HepG2 (cell line): Measurements from ENCODE around the gene CCDC28A. TPM values are rescaled to one million over a fixed set of nuclear protein-coding genes. Genes with fewer than 3 reads are reported as not detected.

ENCODE experiments used
- ATF7 ChIP-seq, 2 experiments: fragments of 450-650 bp in 1 of 2; sonication (generic) in 1 of 2; formaldehyde crosslinking in 1 of 2; IDR thresholded peaks; 2 replicates each; pipeline versions ENCODE4 v1.4.0 to v1.6.1; 2016 to 2020; ENCODE audit warnings: antibody characterized with exemption in 1 of 2, mild to moderate bottlenecking in 1 of 2, missing genetic modification reagents in 1 of 2
- ELF4 ChIP-seq: sonication (generic); formaldehyde crosslinking; IDR thresholded peaks from 2 replicates; pipeline ENCODE4 v1.5.0; 2020; ENCODE audit warnings: missing genetic modification reagents, mild to moderate bottlenecking, moderate library complexity, borderline replicate concordance
- FOSL2 ChIP-seq: sonication (generic); formaldehyde crosslinking; IDR thresholded peaks from 2 replicates; pipeline ENCODE4 v1.4.0; 2020; ENCODE audit warnings: missing genetic modification reagents
- FOXA1 ChIP-seq, 2 experiments: fragments of 450-650 bp in 1 of 2; sonication (generic) in 1 of 2; formaldehyde crosslinking in 1 of 2; IDR thresholded peaks; 2 replicates each; pipeline versions ENCODE4 v1.4.0 to v1.6.1; 2016 to 2020; ENCODE audit warnings: missing genetic modification reagents in 1 of 2
- HOXA5 ChIP-seq: sonication (generic); formaldehyde crosslinking; IDR thresholded peaks from 2 replicates; pipeline ENCODE4 v1.4.0; 2020; ENCODE audit warnings: missing genetic modification reagents
- KAT7 ChIP-seq: IDR thresholded peaks from 2 replicates; pipeline ENCODE4 v1.6.1; 2018; ENCODE audit warnings: borderline replicate concordance, missing compliant biosample characterization
- KDM2A ChIP-seq: sonication (generic); formaldehyde crosslinking; IDR thresholded peaks from 2 replicates; pipeline ENCODE4 v1.4.0; 2020; ENCODE audit warnings: low read depth, missing genetic modification reagents, borderline replicate concordance
- LCORL ChIP-seq, 2 experiments: fragments of 450-650 bp in 1 of 2; sonication (generic) in 1 of 2; formaldehyde crosslinking in 1 of 2; IDR thresholded peaks; 2 replicates each; pipeline versions ENCODE4 v1.5.0 to v1.6.1; 2017 to 2020; ENCODE audit warnings: antibody characterized with exemption in 1 of 2, missing genetic modification reagents in 1 of 2
- MAFF ChIP-seq: IDR thresholded peaks from 2 replicates; pipeline ENCODE4 v1.6.1; 2011; ENCODE audit warnings: low read depth, low read length, improper control_type of control experiment
- MXD4 ChIP-seq: IDR thresholded peaks from 2 replicates; pipeline ENCODE4 v1.6.1; 2016; ENCODE audit warnings: mild to moderate bottlenecking, missing biosample characterization, missing genetic modification reagents
- NR3C1 ChIP-seq: sonication (generic); formaldehyde crosslinking; IDR thresholded peaks from 2 replicates; pipeline ENCODE4 v1.4.0; 2020; ENCODE audit warnings: missing genetic modification reagents
- POGZ ChIP-seq: sonication (generic); formaldehyde crosslinking; IDR thresholded peaks from 2 replicates; pipeline ENCODE4 v1.4.0; 2020; ENCODE audit warnings: mild to moderate bottlenecking, missing genetic modification reagents
- REL ChIP-seq: sonication (generic); formaldehyde crosslinking; conservative IDR thresholded peaks from 2 replicates; pipeline ENCODE4 v1.8.0; 2022; ENCODE audit warnings: mild to moderate bottlenecking, missing genetic modification reagents, moderate library complexity
- ZNF235 ChIP-seq: sonication (generic); formaldehyde crosslinking; IDR thresholded peaks from 2 replicates; pipeline ENCODE4 v1.8.1; 2023; ENCODE audit warnings: mild to moderate bottlenecking, missing genetic modification reagents, borderline replicate concordance
- ZNF333 ChIP-seq: sonication (generic); formaldehyde crosslinking; IDR thresholded peaks from 2 replicates; pipeline ENCODE4 v1.4.0; 2020; ENCODE audit warnings: mild to moderate bottlenecking, missing genetic modification reagents, borderline replicate concordance
- ZNF446 ChIP-seq: sonication (generic); formaldehyde crosslinking; IDR thresholded peaks from 2 replicates; pipeline ENCODE4 v1.5.0; 2020; ENCODE audit warnings: mild to moderate bottlenecking, missing genetic modification reagents
- ZNF451 ChIP-seq: sonication (generic); formaldehyde crosslinking; IDR thresholded peaks from 2 replicates; pipeline ENCODE4 v1.5.0; 2020; ENCODE audit warnings: mild to moderate bottlenecking, missing genetic modification reagents
- ZNF772 ChIP-seq: sonication (generic); formaldehyde crosslinking; IDR thresholded peaks from 2 replicates; pipeline ENCODE4 v1.5.0; 2020; ENCODE audit warnings: mild to moderate bottlenecking, missing genetic modification reagents
- ZSCAN20 ChIP-seq: sonication (generic); formaldehyde crosslinking; IDR thresholded peaks from 2 replicates; pipeline ENCODE4 v1.4.0; 2020; ENCODE audit warnings: missing genetic modification reagents, mild to moderate bottlenecking, borderline replicate concordance
- polyA plus RNA-seq, 8 experiments: library from polyadenylated mRNA; depleted of rRNA in 3 of 8; stranded (reverse) in 7 of 8; unstranded in 1 of 8; fragments of >200 nt; fragmentation: Illumina TruSeq in 4 of 8; extraction: Trizol in 4 of 8; gene quantifications; 2 replicates each; pipeline versions ENCODE4 v1.2.1 to v1.2.3, GENCODE V29; 2011 to 2016; ENCODE audit warnings: low read depth in 4 of 8, missing spikeins in 1 of 8, mixed read lengths in 1 of 8; ENCODE audit not compliant: insufficient read depth in 1 of 8
- total RNA-seq, 5 experiments: library from RNA; depleted of rRNA; stranded (reverse); fragments of >200 nt; fragmentation: Illumina TruSeq; extraction: Trizol; gene quantifications; 2 replicates each; pipeline ENCODE4 v1.2.3, GENCODE V29; 2016; ENCODE audit warnings: low read depth in 1 of 5
- TF ChIP-seq, protein P1 (sequence below): IDR thresholded peaks from 2 replicates; pipeline ENCODE4 v1.4.0; 2020; ENCODE audit warnings: mild to moderate bottlenecking, missing genetic modification reagents
- TF ChIP-seq, protein P2 (sequence below): sonication (generic); formaldehyde crosslinking; IDR thresholded peaks from 2 replicates; pipeline ENCODE4 v1.4.0; 2020; ENCODE audit warnings: missing genetic modification reagents, mild to moderate bottlenecking, borderline replicate concordance
- TF ChIP-seq, protein P3 (sequence below): sonication (generic); formaldehyde crosslinking; IDR thresholded peaks from 2 replicates; pipeline ENCODE4 v1.5.1; 2020; ENCODE audit warnings: missing genetic modification reagents, mild to moderate bottlenecking, borderline replicate concordance

The CCDC28A gene
- total and polyA plus RNA-seq, 2 of the 13 experiments (the other 11 are each of a cell fraction or from before 2014, with no cell fraction given) = 15.8 TPM

DNA sequence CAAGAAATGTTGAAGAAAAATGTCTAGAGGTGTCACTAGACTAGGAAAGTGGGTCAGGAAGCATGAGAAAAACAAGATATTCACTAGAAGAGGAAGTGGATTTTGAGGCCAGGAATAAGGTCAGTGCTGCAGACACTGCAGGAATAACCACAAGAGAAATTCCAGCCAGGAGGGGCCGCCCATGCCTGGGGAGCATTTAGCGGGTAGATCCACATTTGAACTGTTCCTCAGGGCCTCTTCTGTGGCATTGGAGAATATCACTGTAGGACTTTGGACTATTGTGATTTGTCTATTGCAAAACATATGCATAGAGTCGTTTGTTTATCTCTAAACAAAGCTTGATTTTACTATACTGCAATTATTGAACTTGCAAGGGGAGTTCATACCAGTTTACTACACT is 49.6 kb upstream of the CCDC28A start (continued):
- TF ChIP-seq, protein P1, sequence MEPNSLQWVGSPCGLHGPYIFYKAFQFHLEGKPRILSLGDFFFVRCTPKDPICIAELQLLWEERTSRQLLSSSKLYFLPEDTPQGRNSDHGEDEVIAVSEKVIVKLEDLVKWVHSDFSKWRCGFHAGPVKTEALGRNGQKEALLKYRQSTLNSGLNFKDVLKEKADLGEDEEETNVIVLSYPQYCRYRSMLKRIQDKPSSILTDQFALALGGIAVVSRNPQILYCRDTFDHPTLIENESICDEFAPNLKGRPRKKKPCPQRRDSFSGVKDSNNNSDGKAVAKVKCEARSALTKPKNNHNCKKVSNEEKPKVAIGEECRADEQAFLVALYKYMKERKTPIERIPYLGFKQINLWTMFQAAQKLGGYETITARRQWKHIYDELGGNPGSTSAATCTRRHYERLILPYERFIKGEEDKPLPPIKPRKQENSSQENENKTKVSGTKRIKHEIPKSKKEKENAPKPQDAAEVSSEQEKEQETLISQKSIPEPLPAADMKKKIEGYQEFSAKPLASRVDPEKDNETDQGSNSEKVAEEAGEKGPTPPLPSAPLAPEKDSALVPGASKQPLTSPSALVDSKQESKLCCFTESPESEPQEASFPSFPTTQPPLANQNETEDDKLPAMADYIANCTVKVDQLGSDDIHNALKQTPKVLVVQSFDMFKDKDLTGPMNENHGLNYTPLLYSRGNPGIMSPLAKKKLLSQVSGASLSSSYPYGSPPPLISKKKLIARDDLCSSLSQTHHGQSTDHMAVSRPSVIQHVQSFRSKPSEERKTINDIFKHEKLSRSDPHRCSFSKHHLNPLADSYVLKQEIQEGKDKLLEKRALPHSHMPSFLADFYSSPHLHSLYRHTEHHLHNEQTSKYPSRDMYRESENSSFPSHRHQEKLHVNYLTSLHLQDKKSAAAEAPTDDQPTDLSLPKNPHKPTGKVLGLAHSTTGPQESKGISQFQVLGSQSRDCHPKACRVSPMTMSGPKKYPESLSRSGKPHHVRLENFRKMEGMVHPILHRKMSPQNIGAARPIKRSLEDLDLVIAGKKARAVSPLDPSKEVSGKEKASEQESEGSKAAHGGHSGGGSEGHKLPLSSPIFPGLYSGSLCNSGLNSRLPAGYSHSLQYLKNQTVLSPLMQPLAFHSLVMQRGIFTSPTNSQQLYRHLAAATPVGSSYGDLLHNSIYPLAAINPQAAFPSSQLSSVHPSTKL (CRISPR knock-in tag) = peak; percentile 44
- TF ChIP-seq ELF4 (no peak), FOXA1 (IDR thresholded peaks at IDR 0.05) (no peak), FOXA1 (CRISPR knock-in tag; IDR thresholded peaks at IDR 0.05) (no peak), ZNF333 (CRISPR knock-in tag) (no peak), ZSCAN20 (no peak), REL (CRISPR knock-in tag) (no peak), KDM2A (CRISPR knock-in tag) (no peak), ZNF451 (CRISPR knock-in tag) (no peak), ZNF235 (CRISPR knock-in tag) (no peak), ZNF772 (CRISPR knock-in tag) (no peak), NR3C1 (CRISPR knock-in tag) (no peak), HOXA5 (CRISPR knock-in tag) (no peak), ZNF446 (no peak), MXD4 (CRISPR knock-in tag) (0 out of 2 replicates have a peak, but pooled peaks have one; percentile 22), KAT7 (no peak), POGZ (CRISPR knock-in tag) (no peak), LCORL (IDR thresholded peaks at IDR 0.05) (no peak), LCORL (CRISPR knock-in tag; IDR thresholded peaks at IDR 0.05) (0 out of 2 replicates have a peak, but pooled peaks have one; percentile 26), FOSL2 (CRISPR knock-in tag) (0 out of 2 replicates have a peak, but pooled peaks have one; percentile 13), ATF7 (IDR thresholded peaks at IDR 0.05) (no peak), ATF7 (CRISPR knock-in tag; IDR thresholded peaks at IDR 0.05) (no peak), MAFF (no peak)
- TF ChIP-seq, protein P2, sequence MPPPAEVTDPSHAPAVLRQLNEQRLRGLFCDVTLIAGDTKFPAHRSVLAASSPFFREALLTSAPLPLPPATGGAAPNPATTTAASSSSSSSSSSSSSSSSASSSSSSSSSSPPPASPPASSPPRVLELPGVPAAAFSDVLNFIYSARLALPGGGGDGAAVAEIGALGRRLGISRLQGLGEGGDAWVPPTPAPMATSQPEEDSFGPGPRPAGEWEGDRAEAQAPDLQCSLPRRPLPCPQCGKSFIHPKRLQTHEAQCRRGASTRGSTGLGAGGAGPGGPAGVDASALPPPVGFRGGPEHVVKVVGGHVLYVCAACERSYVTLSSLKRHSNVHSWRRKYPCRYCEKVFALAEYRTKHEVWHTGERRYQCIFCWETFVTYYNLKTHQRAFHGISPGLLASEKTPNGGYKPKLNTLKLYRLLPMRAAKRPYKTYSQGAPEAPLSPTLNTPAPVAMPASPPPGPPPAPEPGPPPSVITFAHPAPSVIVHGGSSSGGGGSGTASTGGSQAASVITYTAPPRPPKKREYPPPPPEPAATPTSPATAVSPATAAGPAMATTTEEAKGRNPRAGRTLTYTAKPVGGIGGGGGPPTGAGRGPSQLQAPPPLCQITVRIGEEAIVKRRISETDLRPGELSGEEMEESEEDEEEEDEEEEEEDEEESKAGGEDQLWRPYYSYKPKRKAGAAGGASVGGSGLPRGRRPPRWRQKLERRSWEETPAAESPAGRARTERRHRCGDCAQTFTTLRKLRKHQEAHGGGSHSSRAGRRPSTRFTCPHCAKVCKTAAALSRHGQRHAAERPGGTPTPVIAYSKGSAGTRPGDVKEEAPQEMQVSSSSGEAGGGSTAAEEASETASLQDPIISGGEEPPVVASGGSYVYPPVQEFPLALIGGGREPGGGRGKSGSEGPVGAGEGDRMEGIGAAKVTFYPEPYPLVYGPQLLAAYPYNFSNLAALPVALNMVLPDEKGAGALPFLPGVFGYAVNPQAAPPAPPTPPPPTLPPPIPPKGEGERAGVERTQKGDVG (CRISPR knock-in tag) = no peak
- TF ChIP-seq, protein P3, sequence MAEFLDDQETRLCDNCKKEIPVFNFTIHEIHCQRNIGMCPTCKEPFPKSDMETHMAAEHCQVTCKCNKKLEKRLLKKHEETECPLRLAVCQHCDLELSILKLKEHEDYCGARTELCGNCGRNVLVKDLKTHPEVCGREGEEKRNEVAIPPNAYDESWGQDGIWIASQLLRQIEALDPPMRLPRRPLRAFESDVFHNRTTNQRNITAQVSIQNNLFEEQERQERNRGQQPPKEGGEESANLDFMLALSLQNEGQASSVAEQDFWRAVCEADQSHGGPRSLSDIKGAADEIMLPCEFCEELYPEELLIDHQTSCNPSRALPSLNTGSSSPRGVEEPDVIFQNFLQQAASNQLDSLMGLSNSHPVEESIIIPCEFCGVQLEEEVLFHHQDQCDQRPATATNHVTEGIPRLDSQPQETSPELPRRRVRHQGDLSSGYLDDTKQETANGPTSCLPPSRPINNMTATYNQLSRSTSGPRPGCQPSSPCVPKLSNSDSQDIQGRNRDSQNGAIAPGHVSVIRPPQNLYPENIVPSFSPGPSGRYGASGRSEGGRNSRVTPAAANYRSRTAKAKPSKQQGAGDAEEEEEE = no peak
